Caco-2 (cell line): Measurements from ENCODE around the gene SLC44A5. TPM values are rescaled to one million over a fixed set of nuclear protein-coding genes. Genes with fewer than 3 reads are reported as not detected.
"Not testable (repeated sequence)": the region's sequence is repeated elsewhere in the genome, so short reads cannot be mapped to it uniquely, and the experiment has no call there.

ENCODE experiments used
- BruUV-seq: library from RNA; stranded (reverse); fragments of 400-500 nt; replicated peaks from 2 replicates; lab custom pipeline; 2021; lab: Mats Ljungman, UMichigan
- CTCF ChIA-PET: fragments of 300-600 bp; sonication (Branson Sonifier 250); formaldehyde crosslinking; loops from one replicate; lab custom pipeline; 2022; ENCODE audit warnings: antibody characterized with exemption; lab: Charles Lee
- POLR2A ChIA-PET: fragments of 300-600 bp; sonication (Branson Sonifier 250); formaldehyde crosslinking; loops from one replicate; lab custom pipeline; 2022; ENCODE audit warnings: antibody characterized with exemption; lab: Charles Lee
- DNase-seq, 2 experiments: peaks; one replicate each; pipeline versions ENCODE4 v3.0.0 to v3.0.0-alpha.2; 2020 to 2022
- H3K27me3 ChIP-seq: replicated peaks from 2 replicates; pipeline ENCODE4 v1.6.0; 2011; ENCODE audit warnings: low read length; ENCODE audit not compliant: control insufficient read depth, insufficient read depth
- H3K36me3 ChIP-seq: 2 replicates; pipeline ENCODE4 v1.5.1; 2011; ENCODE audit warnings: low read length; ENCODE audit not compliant: control insufficient read depth, insufficient read depth
- H3K4me1 ChIP-seq: fragments of 250-450 bp; sonication (Bioruptor Pico); 2 replicates; pipeline ENCODE4 v1.5.1; 2020; ENCODE audit warnings: mild to moderate bottlenecking
- H3K4me3 ChIP-seq: 2 replicates; pipeline ENCODE4 v1.5.1; 2011; ENCODE audit warnings: low read depth, mild to moderate bottlenecking, control low read depth, low read length
- H3K9me3 ChIP-seq: fragments of 250-450 bp; sonication (Bioruptor Pico); 2 replicates; pipeline ENCODE4 v1.5.1; 2020; ENCODE audit warnings: mild to moderate bottlenecking, moderate library complexity
- H3K27ac Mint-ChIP-seq: one replicate; pipeline ENCODE4 v1.8.0; 2022; ENCODE audit warnings: mixed read lengths; ENCODE audit not compliant: unreplicated experiment
- H3K27me3 Mint-ChIP-seq: one replicate; pipeline ENCODE4 v1.8.0; 2022; ENCODE audit warnings: mixed read lengths; ENCODE audit not compliant: insufficient read depth, unreplicated experiment
- H3K36me3 Mint-ChIP-seq: one replicate; pipeline ENCODE4 v1.8.0; 2022; ENCODE audit warnings: mild to moderate bottlenecking, mixed read lengths; ENCODE audit not compliant: insufficient read depth, unreplicated experiment
- H3K4me1 Mint-ChIP-seq: one replicate; pipeline ENCODE4 v1.8.0; 2022; ENCODE audit warnings: low read depth, mixed read lengths; ENCODE audit not compliant: unreplicated experiment
- H3K4me3 Mint-ChIP-seq: one replicate; pipeline ENCODE4 v1.8.0; 2022; ENCODE audit warnings: mild to moderate bottlenecking, moderate library complexity, mixed read lengths; ENCODE audit not compliant: unreplicated experiment
- H3K9me3 Mint-ChIP-seq: one replicate; pipeline ENCODE4 v1.8.0; 2022; ENCODE audit warnings: mixed read lengths; ENCODE audit not compliant: unreplicated experiment
- CTCF ChIP-seq, 2 experiments: fragments of 200-600 bp in 1 of 2; IDR thresholded peaks; 1 replicate in 1 of 2; 2 replicates in 1 of 2; pipeline versions ENCODE4 v1.5.1 to v1.8.0; 2011 to 2022; ENCODE audit warnings: antibody characterized with exemption in 1 of 2, control low read depth in 1 of 2, inconsistent platforms in 1 of 2, low read depth in 1 of 2, low read length in 1 of 2, mild to moderate bottlenecking in 1 of 2, moderate library complexity in 1 of 2; ENCODE audit not compliant: insufficient read depth in 1 of 2, severe bottlenecking in 1 of 2, unreplicated experiment in 1 of 2
- intact Hi-C: fragments of 100-400 bp; cut with micrococcal nuclease; formaldehyde crosslinking; loops from one replicate; pipeline ENCODE4 v1.10.0; 2022; ENCODE audit not compliant: unreplicated experiment
- total RNA-seq: library from RNA; stranded (reverse); gene quantifications from 2 replicates; pipeline ENCODE4 v1.2.3, GENCODE V29; 2022

The SLC44A5 gene
- total RNA-seq, 1 experiment from 2014 or later: 13.6 TPM

- CTCF ChIA-PET: no interaction called here
Observed at GRCh38 chr1:75257424-75257823, 353.5 kb downstream of the SLC44A5 start.

GRCh38 chr1:75250114-75250513 lies 360.8 kb downstream of the SLC44A5 start:
- POLR2A ChIA-PET, H3K4me3 Mint-ChIP-seq, H3K4me1 Mint-ChIP-seq, H3K36me3 ChIP-seq, H3K9me3 ChIP-seq, H3K27ac Mint-ChIP-seq, DNase-seq, H3K27me3 Mint-ChIP-seq, H3K36me3 Mint-ChIP-seq, H3K4me3 ChIP-seq, BruUV-seq, H3K27me3 ChIP-seq, intact Hi-C loops, H3K9me3 Mint-ChIP-seq, CTCF ChIA-PET: not testable (repeated sequence)
- H3K4me1 ChIP-seq: peaks cover 11% of the 10 kb centered on the region; the same call in 1 of the 2 replicates

More at GRCh38 chr1:75257424-75257823, 353.5 kb downstream of the SLC44A5 start:
- no peak for TF ChIP-seq CTCF (IDR thresholded peaks at IDR 0.05; ENCODE audit: insufficient read depth in 1 of 2, low read depth in 1 of 2, low read length in 1 of 2, severe bottlenecking in 1 of 2, unreplicated experiment in 1 of 2)
- Histone ChIP-seq H3K9me3 (no peaks in the 10 kb centered on the region), H3K4me1 (no peaks in the 10 kb centered on the region), H3K4me3 (no peak overlapping the region), H3K27me3 (no peaks in the 10 kb centered on the region), H3K36me3 (no peaks in the 10 kb centered on the region)
- H3K27ac Mint-ChIP-seq: no peak overlapping the region
- DNase-seq: no peak
- no peaks in the 10 kb centered on the region for H3K36me3 Mint-ChIP-seq
- H3K4me3 Mint-ChIP-seq: no peak overlapping the region
- peaks cover 10% of the 10 kb centered on the region for H3K4me1 Mint-ChIP-seq
- no peaks in the 10 kb centered on the region for H3K27me3 Mint-ChIP-seq
- intact Hi-C loops: no loop called here
- no TSS peak for BruUV-seq
- POLR2A ChIA-PET: no interaction called here
- peaks cover 11% of the 10 kb centered on the region for H3K9me3 Mint-ChIP-seq

GRCh38 chr1:75245239-75245638 lies 365.7 kb downstream of the SLC44A5 start:
- intact Hi-C loops: no loop called here
- Histone ChIP-seq H3K36me3 (no peaks in the 10 kb centered on the region), H3K4me1 (peaks cover 11% of the 10 kb centered on the region; the same call in 1 of the 2 replicates), H3K4me3 (no peak overlapping the region), H3K27me3 (no peaks in the 10 kb centered on the region), H3K9me3 (no peaks in the 10 kb centered on the region)
- CTCF ChIA-PET: no interaction called here
- POLR2A ChIA-PET: no interaction called here
- Mint-ChIP-seq H3K4me1 (no peaks in the 10 kb centered on the region), H3K36me3 (no peaks in the 10 kb centered on the region), H3K4me3 (no peak overlapping the region), H3K27me3 (no peaks in the 10 kb centered on the region), H3K9me3 (no peaks in the 10 kb centered on the region), H3K27ac (no peak overlapping the region)
- no peak for TF ChIP-seq CTCF (IDR thresholded peaks at IDR 0.05; ENCODE audit: insufficient read depth in 1 of 2, low read depth in 1 of 2, low read length in 1 of 2, severe bottlenecking in 1 of 2, unreplicated experiment in 1 of 2)
- BruUV-seq: no TSS peak
- DNase-seq: no peak

GRCh38 chr1:75243124-75243523 lies 367.8 kb downstream of the SLC44A5 start:
- no TSS peak for BruUV-seq
- Histone ChIP-seq H3K4me1 (peaks cover 11% of the 10 kb centered on the region; the same call in 1 of the 2 replicates), H3K9me3 (no peaks in the 10 kb centered on the region), H3K27me3 (no peaks in the 10 kb centered on the region), H3K4me3 (no peak overlapping the region), H3K36me3 (no peaks in the 10 kb centered on the region)
- Mint-ChIP-seq H3K27ac (no peak overlapping the region), H3K36me3 (peaks cover 7% of the 10 kb centered on the region), H3K27me3 (no peaks in the 10 kb centered on the region), H3K9me3 (no peaks in the 10 kb centered on the region), H3K4me3 (no peak overlapping the region), H3K4me1 (no peaks in the 10 kb centered on the region)
- ChIA-PET CTCF (no interaction called here), POLR2A (no interaction called here)
- no peak for DNase-seq
- intact Hi-C loops: no loop called here
- TF ChIP-seq CTCF (IDR thresholded peaks at IDR 0.05; ENCODE audit: insufficient read depth in 1 of 2, low read depth in 1 of 2, low read length in 1 of 2, severe bottlenecking in 1 of 2, unreplicated experiment in 1 of 2): no peak
